Activated CD4-positive, alpha-beta T cell treated with anti-CD3 and anti-CD28 coated beads, Interleukin-2, amount 10 ng/mL, durations not matched to agents 24 days and 14 days (primary cell): ENCODE results near the gene GHR. TPM values are rescaled to one million over a fixed set of nuclear protein-coding genes. Genes with fewer than 3 reads are reported as not detected.
"Not testable (repeated sequence)": the region's sequence is repeated elsewhere in the genome, so short reads cannot be mapped to it uniquely, and the experiment has no call there.

Source experiments
- DNase-seq: peaks from one replicate; pipeline ENCODE4 v3.0.0; 2022
- H3K27ac Mint-ChIP-seq: one replicate; pipeline ENCODE4 v1.8.0; 2022; ENCODE audit warnings: mild to moderate bottlenecking, mixed read lengths
- H3K27me3 Mint-ChIP-seq: one replicate; pipeline ENCODE4 v1.8.0; 2022; ENCODE audit warnings: mixed read lengths
- H3K36me3 Mint-ChIP-seq: one replicate; pipeline ENCODE4 v1.8.0; 2022; ENCODE audit warnings: low read depth, mild to moderate bottlenecking, mixed read lengths
- H3K4me1 Mint-ChIP-seq: one replicate; pipeline ENCODE4 v1.8.0; 2021; ENCODE audit warnings: mixed read lengths
- H3K4me3 Mint-ChIP-seq: one replicate; pipeline ENCODE4 v1.8.0; 2022; ENCODE audit warnings: mild to moderate bottlenecking, moderate library complexity, mixed read lengths
- H3K9me3 Mint-ChIP-seq: one replicate; pipeline ENCODE4 v1.8.0; 2021; ENCODE audit warnings: mixed read lengths
- intact Hi-C: fragments of 100-400 bp; cut with micrococcal nuclease; formaldehyde crosslinking; loops from one replicate; pipeline ENCODE4 v1.15.1; 2023
- total RNA-seq: library from RNA; stranded (reverse); gene quantifications from 2 replicates; pipeline ENCODE4 v1.2.3, GENCODE V29; 2022

The GHR gene
- total RNA-seq, 1 donor from 2014 or later = not detected

DNA sequence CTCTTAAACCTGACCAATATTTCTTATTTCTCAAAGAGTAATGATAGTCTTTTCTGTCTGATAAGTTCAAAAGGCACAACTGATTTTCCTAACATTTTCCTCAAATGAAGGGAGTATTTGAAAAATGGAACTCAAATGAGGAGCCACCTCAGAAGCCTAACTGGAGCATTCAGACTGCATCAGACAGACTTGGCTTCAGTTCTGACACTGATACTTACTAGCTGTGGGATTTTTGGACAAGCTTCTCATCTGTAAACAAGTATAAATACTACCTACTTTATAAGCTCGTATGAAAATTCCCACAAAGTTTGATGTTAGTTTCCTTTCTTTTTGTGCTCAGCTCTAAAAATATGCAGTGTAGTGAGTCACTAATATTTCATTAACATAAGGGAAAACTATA lies 225.7 kb downstream of the GHR start:
- no peak overlapping the region for H3K4me3 Mint-ChIP-seq
- peaks cover 4% of the 10 kb centered on the region for H3K27me3 Mint-ChIP-seq
- no peaks in the 10 kb centered on the region for H3K36me3 Mint-ChIP-seq
- intact Hi-C loops = no loop called here
- DNase-seq = no peak
- H3K27ac Mint-ChIP-seq = no peak overlapping the region
- H3K9me3 Mint-ChIP-seq = no peaks in the 10 kb centered on the region
- no peaks in the 10 kb centered on the region for H3K4me1 Mint-ChIP-seq

DNA sequence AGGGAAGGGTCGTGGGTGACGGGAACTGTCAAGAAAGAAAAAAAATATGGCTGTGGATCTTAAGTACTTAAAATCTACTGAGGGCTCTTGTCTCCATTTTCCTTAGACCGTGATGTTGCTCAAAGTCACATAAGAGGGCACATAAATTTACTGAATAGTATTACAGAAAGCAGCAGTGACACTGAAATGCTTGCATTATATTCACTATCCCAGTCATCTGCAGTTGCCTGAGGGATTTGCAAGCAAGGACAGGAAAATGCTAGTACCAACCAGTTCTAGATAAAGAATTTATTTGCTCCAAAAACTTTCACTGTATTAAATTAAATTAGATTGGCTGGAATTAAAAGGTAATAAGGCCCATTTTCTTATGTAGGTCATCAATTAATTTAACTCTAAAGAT lies 226.8 kb downstream of the GHR start:
- Mint-ChIP-seq H3K27ac (no peak overlapping the region), H3K4me3 (no peak overlapping the region), H3K27me3 (peaks cover 4% of the 10 kb centered on the region), H3K9me3 (no peaks in the 10 kb centered on the region), H3K36me3 (no peaks in the 10 kb centered on the region), H3K4me1 (no peaks in the 10 kb centered on the region)
- no peak for DNase-seq
- intact Hi-C loops = no loop called here

DNA sequence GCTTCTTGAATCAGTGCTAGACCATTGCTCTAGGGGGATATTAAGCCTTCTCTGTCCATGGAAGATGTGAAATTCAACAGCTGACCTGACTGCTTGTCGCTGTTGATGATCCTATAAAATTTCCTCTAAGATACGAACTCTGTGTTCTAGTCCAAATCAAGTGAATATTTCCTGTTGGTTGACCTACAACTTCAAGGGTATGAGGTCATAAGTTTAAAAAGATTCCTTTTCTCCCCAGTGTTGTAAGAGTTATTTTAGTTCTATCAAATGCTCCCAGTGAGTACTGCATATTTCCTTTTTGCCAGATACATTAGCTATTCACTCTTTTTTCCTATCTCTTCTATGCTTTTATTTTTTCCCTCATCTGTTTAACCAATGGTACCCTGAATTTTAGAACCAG lies 230.5 kb downstream of the GHR start:
- Mint-ChIP-seq H3K4me1 (no peaks in the 10 kb centered on the region), H3K27me3 (peaks cover 3% of the 10 kb centered on the region), H3K4me3 (no peak overlapping the region), H3K36me3 (no peaks in the 10 kb centered on the region), H3K27ac (no peak overlapping the region), H3K9me3 (no peaks in the 10 kb centered on the region)
- intact Hi-C loops = no loop called here
- DNase-seq = no peak

DNA sequence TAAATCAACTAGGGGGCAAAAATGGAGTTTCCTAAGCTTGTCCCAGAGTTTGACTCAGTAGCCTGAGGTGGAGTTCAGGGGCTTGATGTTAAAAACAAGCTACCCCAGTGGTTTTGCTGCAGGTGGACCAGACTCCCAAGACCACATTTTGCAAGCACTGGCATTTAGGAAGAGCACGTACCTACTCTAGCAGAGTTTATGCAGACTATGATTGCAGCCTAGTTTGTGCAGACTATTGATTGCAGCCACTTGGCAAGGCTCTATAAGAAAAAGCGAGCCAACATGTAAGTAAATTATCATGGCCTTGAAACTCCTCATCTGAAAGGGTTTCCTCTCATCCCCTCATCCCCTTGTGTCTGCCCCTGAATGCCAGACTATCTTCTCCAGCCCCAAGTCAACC lies 231.4 kb downstream of the GHR start:
- no peak overlapping the region for H3K4me3 Mint-ChIP-seq
- no peaks in the 10 kb centered on the region for H3K9me3 Mint-ChIP-seq
- intact Hi-C loops = no loop called here
- peaks cover 3% of the 10 kb centered on the region for H3K27me3 Mint-ChIP-seq
- DNase-seq = no peak
- no peak overlapping the region for H3K27ac Mint-ChIP-seq
- no peaks in the 10 kb centered on the region for H3K36me3 Mint-ChIP-seq
- no peaks in the 10 kb centered on the region for H3K4me1 Mint-ChIP-seq

DNA sequence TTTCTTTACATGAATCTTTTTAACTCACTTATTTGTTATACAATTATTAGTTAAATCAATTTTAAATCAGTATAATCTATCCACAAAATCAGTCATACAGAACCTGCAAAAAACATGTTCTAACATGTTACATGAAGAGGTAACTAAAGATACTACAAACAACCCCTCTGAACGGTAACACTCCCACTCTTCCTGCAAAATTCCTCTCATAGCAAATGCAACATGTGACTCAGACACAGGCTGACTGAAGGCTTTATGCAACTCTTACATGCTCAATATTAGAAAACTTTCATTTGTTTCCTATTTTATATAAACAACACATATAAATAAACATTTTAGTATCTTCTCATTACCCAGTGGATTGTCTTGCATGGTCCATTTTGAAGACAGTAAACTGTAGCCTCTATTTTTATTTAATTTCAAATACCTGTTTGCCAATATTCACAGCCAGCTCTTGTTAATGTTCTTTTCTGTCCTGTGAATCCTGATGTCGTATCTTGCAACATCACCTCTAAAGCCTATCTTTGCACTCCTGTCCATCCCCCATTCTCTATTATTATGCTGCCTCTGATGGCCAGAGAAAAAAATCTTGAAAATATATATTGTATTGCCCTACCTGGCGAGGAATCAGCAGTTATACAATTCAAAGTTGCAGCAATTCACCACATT lies 232.9 kb downstream of the GHR start:
- intact Hi-C loops = no loop called here
- H3K4me3 Mint-ChIP-seq = no peak overlapping the region
- no peaks in the 10 kb centered on the region for H3K36me3 Mint-ChIP-seq
- no peaks in the 10 kb centered on the region for H3K4me1 Mint-ChIP-seq
- H3K27ac Mint-ChIP-seq = no peak overlapping the region
- H3K27me3 Mint-ChIP-seq = peaks cover 3% of the 10 kb centered on the region
- no peak for DNase-seq
- H3K9me3 Mint-ChIP-seq = no peaks in the 10 kb centered on the region

DNA sequence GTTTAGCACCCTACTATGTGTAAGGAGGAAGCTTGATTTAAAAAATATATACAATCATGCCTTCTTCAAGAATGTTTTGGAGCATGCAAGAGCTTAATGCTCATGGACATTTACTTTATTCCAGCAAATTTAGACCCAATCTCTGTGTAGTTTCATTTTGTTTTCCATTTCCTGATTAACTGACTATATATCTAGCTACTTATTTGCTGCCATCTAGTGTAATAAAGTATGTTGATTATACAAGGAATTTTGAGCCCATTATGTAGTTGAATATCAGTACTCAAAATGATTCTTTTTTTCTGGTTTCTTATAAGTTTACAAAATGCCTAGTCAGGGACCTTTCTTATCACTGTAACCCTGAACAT lies 233.4 kb downstream of the GHR start:
- Mint-ChIP-seq H3K36me3 (no peaks in the 10 kb centered on the region), H3K27me3 (peaks cover 3% of the 10 kb centered on the region), H3K27ac (no peak overlapping the region), H3K9me3 (no peaks in the 10 kb centered on the region), H3K4me1 (no peaks in the 10 kb centered on the region), H3K4me3 (no peak overlapping the region)
- DNase-seq = no peak
- intact Hi-C loops = no loop called here

DNA sequence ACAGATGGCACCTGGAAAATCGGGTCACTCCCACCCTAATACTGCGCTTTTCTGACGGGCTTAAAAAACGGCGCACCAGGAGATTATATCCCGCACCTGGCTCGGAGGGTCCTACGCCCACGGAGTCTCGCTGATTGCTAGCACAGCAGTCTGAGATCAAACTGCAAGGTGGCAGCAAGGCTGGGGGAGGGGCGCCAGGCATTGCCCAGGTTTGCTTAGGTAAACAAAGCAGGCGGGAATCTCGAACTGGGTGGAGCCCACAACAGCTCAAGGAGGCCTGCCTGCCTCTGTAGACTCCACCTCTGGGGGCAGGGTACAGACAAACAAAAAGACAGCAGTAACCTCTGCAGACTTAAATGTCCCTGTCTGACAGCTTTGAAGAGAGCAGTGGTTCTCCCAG lies 236.6 kb downstream of the GHR start:
- DNase-seq, H3K27ac Mint-ChIP-seq, intact Hi-C loops, H3K4me1 Mint-ChIP-seq, H3K4me3 Mint-ChIP-seq, H3K9me3 Mint-ChIP-seq, H3K36me3 Mint-ChIP-seq, H3K27me3 Mint-ChIP-seq: not testable (repeated sequence)

DNA sequence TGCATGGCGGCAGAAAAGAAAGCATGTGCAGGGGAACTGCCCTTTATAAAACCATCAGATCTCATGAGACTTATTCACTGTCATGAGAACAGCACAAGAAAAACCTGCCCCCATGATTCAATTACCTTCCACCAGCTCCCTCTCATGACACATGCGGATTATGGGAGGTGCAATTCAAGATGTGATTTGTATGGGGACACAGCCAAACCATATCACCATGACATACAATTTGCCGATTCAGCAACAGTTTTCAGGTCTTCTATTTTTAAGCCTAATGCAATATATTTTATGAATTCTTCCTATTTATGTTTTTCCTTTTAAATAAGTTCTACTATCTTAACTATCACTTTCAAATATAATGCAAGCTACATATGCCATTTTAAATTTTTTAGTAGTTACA lies 242.6 kb downstream of the GHR start:
- DNase-seq = no peak
- no peak overlapping the region for H3K4me3 Mint-ChIP-seq
- intact Hi-C loops = no loop called here
- no peak overlapping the region for H3K27ac Mint-ChIP-seq
- peaks cover 4% of the 10 kb centered on the region for H3K9me3 Mint-ChIP-seq
- no peaks in the 10 kb centered on the region for H3K4me1 Mint-ChIP-seq
- H3K36me3 Mint-ChIP-seq = no peaks in the 10 kb centered on the region
- peaks cover 4% of the 10 kb centered on the region for H3K27me3 Mint-ChIP-seq

DNA sequence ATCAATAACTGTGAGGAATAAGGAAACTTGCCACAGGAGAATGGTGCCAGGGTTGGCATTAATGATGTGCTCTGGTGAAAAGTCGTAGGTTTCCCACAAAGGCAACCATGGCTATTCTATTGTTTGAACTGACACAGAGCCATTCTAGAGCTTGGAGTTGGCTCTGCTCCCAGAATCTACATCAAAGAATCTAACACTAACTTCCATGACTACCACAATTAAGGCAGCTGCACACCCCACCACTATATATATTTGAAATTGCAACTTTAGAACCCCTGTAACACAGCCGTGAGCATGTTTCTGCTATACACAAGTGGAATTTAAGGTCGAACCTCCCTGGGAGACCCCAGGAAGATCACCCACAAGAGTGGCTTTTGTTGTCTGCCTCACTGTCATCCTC lies 243.6 kb downstream of the GHR start:
- no peak overlapping the region for H3K4me3 Mint-ChIP-seq
- H3K4me1 Mint-ChIP-seq = no peaks in the 10 kb centered on the region
- no peaks in the 10 kb centered on the region for H3K36me3 Mint-ChIP-seq
- H3K27ac Mint-ChIP-seq = no peak overlapping the region
- no peak for DNase-seq
- H3K27me3 Mint-ChIP-seq = peaks cover 4% of the 10 kb centered on the region
- intact Hi-C loops = no loop called here
- H3K9me3 Mint-ChIP-seq = peaks cover 4% of the 10 kb centered on the region

DNA sequence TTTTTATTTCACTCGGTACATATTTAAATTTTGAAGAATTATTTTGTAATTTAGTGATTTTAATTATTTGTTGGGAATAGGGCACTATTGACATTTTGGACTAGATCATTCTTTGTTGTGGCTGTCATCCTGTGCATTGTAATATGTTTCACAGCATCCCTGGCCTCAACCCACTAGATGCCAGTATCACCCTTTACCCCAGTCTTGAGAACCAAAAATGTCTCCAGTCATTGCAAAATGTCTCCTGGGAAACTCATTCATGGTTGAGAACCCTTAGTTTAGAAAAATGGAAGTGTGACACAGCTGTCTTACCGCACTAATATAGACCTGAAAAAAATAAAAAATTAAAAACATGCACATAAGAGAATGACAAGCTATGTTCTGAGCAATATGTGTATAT lies 245.0 kb downstream of the GHR start:
- Mint-ChIP-seq H3K4me3 (no peak overlapping the region), H3K27me3 (peaks cover 4% of the 10 kb centered on the region), H3K9me3 (peaks cover 4% of the 10 kb centered on the region), H3K4me1 (no peaks in the 10 kb centered on the region), H3K36me3 (no peaks in the 10 kb centered on the region), H3K27ac (no peak overlapping the region)
- no peak for DNase-seq
- intact Hi-C loops = no loop called here

DNA sequence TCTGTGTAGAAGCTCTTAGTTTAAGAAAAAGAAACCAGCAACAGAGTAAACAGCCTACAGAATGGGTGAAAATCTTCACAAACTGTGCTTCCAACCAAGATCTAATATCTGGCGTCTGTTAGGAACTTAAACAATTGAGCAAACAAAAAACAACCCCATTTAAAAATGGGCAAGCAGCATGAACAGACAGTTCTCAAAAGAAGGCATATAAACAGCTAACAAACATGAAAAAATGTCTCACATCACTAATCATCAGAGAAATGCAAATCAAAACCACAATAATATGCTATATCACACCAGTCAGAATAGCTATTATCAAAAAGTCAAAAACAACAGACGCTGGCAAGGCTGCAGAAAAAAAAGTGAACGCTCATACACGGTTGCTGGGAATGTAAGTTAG lies 249.7 kb downstream of the GHR start:
- Mint-ChIP-seq H3K27ac (no peak overlapping the region), H3K4me3 (no peak overlapping the region), H3K36me3 (no peaks in the 10 kb centered on the region), H3K9me3 (no peaks in the 10 kb centered on the region), H3K4me1 (no peaks in the 10 kb centered on the region), H3K27me3 (peaks cover 4% of the 10 kb centered on the region)
- intact Hi-C loops = no loop called here
- DNase-seq = no peak

DNA sequence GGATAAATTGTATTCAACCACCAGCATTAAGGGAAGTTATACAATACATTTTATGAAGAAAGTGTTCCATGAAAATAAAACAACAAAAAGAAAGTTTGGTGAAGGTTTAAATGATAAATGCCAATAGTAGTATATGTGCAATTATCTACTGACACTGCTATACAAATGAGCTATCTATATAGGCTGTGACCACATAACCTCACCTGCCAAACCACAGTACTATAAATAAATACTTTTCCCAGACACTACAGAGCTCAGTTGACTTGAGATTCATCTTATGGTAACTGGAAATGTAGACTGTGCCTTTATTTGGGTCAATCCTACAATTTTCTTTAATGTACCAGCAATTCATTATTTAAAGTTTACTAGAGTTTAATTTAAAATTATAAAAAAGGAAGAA lies 252.4 kb downstream of the GHR start:
- DNase-seq = no peak
- H3K27ac Mint-ChIP-seq = no peak overlapping the region
- no peaks in the 10 kb centered on the region for H3K4me1 Mint-ChIP-seq
- H3K4me3 Mint-ChIP-seq = no peak overlapping the region
- H3K27me3 Mint-ChIP-seq = no peaks in the 10 kb centered on the region
- H3K9me3 Mint-ChIP-seq = no peaks in the 10 kb centered on the region
- H3K36me3 Mint-ChIP-seq = no peaks in the 10 kb centered on the region
- intact Hi-C loops = no loop called here

DNA sequence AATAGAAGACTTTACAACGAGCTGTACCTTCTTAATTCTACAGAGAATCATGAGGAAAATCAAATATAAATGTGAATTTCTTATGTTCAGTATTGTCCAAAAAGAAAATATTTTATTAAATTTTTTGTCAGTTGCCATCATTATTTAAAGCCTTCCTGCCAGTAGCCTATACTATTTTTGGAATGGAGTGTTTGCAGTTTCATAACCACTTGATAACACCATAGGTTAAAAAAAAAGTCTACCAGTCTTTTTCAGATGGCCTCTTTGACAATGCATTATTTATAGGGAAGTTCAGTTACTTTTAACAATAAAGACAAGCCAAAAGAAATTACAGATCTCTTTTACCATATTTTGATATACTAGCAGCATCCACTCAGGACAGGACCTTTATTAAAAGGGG lies 253.1 kb downstream of the GHR start:
- H3K4me3 Mint-ChIP-seq = no peak overlapping the region

DNA sequence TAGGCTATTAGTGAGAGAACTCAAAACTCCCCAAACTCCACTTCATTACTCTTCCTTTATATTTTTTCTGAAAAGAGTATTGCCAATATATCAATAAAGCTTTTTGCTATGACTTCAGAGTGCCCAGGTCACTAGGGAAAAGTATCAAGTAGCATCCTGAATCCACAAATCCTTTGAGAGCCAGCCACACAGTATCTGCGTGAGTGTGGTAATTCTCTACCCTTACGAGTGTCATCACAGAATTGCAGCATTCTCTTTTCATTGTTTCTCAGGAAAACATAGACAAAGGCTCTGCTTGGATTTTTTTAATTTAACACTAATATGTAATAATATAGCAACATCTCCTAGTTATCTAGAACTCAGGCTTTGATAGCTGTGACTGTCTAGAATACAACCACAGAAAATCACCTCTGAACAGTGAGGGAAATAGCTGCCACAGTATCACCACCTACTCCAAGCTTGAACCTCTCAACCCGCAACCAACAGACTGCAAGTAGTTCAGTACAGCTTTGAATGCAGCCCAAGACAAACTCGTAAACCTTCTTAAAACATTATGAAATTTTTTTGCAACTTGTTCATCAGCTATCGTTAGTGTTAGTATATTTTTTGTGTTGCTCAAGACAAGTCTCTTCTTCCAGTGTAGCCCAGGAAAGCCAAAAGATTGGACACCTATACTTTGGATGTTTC lies 254.1 kb downstream of the GHR start:
- Mint-ChIP-seq H3K4me1 (no peaks in the 10 kb centered on the region), H3K27me3 (no peaks in the 10 kb centered on the region), H3K36me3 (no peaks in the 10 kb centered on the region), H3K9me3 (no peaks in the 10 kb centered on the region), H3K4me3 (no peak overlapping the region), H3K27ac (no peak overlapping the region)
- no peak for DNase-seq
- intact Hi-C loops = no loop called here

More for the DNA sequence above, 253.1 kb downstream of the GHR start:
- Mint-ChIP-seq H3K36me3 (no peaks in the 10 kb centered on the region), H3K27ac (no peak overlapping the region), H3K9me3 (no peaks in the 10 kb centered on the region), H3K4me1 (no peaks in the 10 kb centered on the region), H3K27me3 (no peaks in the 10 kb centered on the region)
- intact Hi-C loops = no loop called here
- DNase-seq = no peak

DNA sequence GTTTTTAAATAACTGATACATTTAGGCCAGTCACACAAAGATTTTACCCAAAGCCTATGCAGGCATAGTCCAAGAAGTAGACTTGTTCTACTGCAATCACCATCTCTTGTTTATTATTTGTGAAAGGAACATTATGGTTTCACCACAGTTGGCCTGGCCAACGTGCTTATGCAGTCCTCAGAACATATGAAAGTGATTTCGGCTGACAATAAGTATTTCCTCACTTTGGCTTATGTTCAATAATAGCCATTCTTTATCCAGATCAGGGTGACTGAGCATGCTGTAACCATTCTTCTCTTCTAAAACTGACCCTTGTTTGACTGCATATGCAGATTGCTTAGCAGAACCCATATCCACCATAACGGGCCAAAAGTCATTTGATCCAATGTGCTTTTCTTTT lies 256.8 kb downstream of the GHR start:
- no peak overlapping the region for H3K27ac Mint-ChIP-seq
- DNase-seq = no peak
- no peaks in the 10 kb centered on the region for H3K4me1 Mint-ChIP-seq
- intact Hi-C loops = no loop called here
- H3K4me3 Mint-ChIP-seq = no peak overlapping the region
- H3K36me3 Mint-ChIP-seq = no peaks in the 10 kb centered on the region
- no peaks in the 10 kb centered on the region for H3K27me3 Mint-ChIP-seq
- H3K9me3 Mint-ChIP-seq = no peaks in the 10 kb centered on the region
